ENCODE results near the gene PSMG4. TPM values are rescaled to one million over a fixed set of nuclear protein-coding genes. Genes with fewer than 3 reads are reported as not detected.
A peak's percentile ranks its signal among the peaks of the same experiment; 100 is the strongest.

Gene PSMG4
- total RNA-seq, 2 experiments from 2014 or later = 12.3 to 12.8 TPM

GRCh38 chr6:3261921-3262320 lies 3.2 kb downstream of the PSMG4 start:
- peaks cover 56% of the 10 kb centered on the region for H3K4me1 Mint-ChIP-seq (ENCODE audit: low read depth)
- H3K27ac Mint-ChIP-seq = peak overlapping the region; percentile 10
- intact Hi-C loops (cut with DNase I, micrococcal nuclease) = loop anchor here (5.0 to 10.0 kb wide), 2 partner anchors 755 to 873 kb away; partner anchors contain the start of gene ECI2 (in 1 of the 2)

DNA sequence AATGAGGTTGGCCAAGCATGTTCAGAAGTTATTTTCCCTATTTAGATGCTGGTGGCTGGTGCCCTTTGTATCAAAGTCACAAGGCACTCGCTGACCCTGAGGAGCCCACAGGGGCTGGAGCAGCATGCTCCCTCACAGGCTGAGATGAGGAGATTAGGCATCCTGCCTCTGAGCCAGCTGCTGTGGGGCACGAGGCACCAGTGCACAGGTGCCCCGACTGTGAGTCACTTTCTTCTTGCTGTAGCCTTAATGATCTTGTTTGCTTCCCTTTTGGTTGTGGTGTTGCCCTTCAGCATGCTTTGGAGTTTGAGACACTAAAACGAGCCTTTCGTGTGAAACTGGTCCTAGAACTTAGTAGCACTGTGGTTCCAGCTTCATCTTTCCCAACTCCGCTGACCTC lies 4.3 kb downstream of the PSMG4 start:
- ChIA-PET POLR2A (interaction anchor here (1.2 kb wide), 1 partner anchor 106 kb away, joined by 3 read pairs; the partner anchor contains the start of gene TUBB2A), CTCF (interaction anchor here (1.4 kb wide), 1 partner anchor 11 kb away, joined by 8 read pairs; no protein-coding TSS in a partner anchor)
- DNase-seq (no peak), ATAC-seq (ENCODE audit: poor library complexity) (no peak)
- Histone ChIP-seq H3K4me1 (ENCODE audit: insufficient read depth, low read length) (peaks cover 61% of the 10 kb centered on the region), H3K27me3 (ENCODE audit: control insufficient read depth in 1 of 2, insufficient read depth in 2 of 2, low read length in 2 of 2) (no peaks in the 10 kb centered on the region), H3K9me3 (ENCODE audit: control insufficient read depth in 1 of 2, insufficient read depth in 1 of 2, low read length in 2 of 2) (no peaks in the 10 kb centered on the region), H3K36me3 (ENCODE audit: insufficient read depth, low read length) (peaks cover 43% of the 10 kb centered on the region), H3K4me3 (ENCODE audit: low read length) (no peak overlapping the region), H3K27ac (ENCODE audit: low read depth in 1 of 2, low read length in 2 of 2) (no peak overlapping the region)
- Mint-ChIP-seq H3K36me3 (ENCODE audit: low read depth) (peaks cover 46% of the 10 kb centered on the region), H3K27ac (no peak overlapping the region), H3K4me1 (ENCODE audit: low read depth) (peaks cover 64% of the 10 kb centered on the region), H3K27me3 (no peaks in the 10 kb centered on the region), H3K4me3 (peak overlapping the region; percentile 42), H3K9me3 (no peaks in the 10 kb centered on the region)
- no peak for TF ChIP-seq CTCF (IDR thresholded peaks at IDR 0.05)
- intact Hi-C loops (cut with DNase I, micrococcal nuclease) = loop anchor here (5.0 to 10.0 kb wide), 2 partner anchors 754 to 872 kb away; partner anchors contain the start of gene ECI2 (in 1 of the 2)

More at GRCh38 chr6:3261921-3262320, 3.2 kb downstream of the PSMG4 start:
- no peaks in the 10 kb centered on the region for H3K27me3 Mint-ChIP-seq
- DNase-seq = no peak
- H3K4me3 Mint-ChIP-seq = peak overlapping the region; percentile 96
- Histone ChIP-seq H3K4me1 (ENCODE audit: insufficient read depth, low read length) (peaks cover 62% of the 10 kb centered on the region), H3K9me3 (ENCODE audit: control insufficient read depth in 1 of 2, insufficient read depth in 1 of 2, low read length in 2 of 2) (no peaks in the 10 kb centered on the region), H3K36me3 (ENCODE audit: insufficient read depth, low read length) (peaks cover 35% of the 10 kb centered on the region), H3K27ac (ENCODE audit: low read depth in 1 of 2, low read length in 2 of 2) (no peak overlapping the region), H3K27me3 (ENCODE audit: control insufficient read depth in 1 of 2, insufficient read depth in 2 of 2, low read length in 2 of 2) (no peaks in the 10 kb centered on the region), H3K4me3 (ENCODE audit: low read length) (no peak overlapping the region)
- no peaks in the 10 kb centered on the region for H3K9me3 Mint-ChIP-seq
- no peak for ATAC-seq (ENCODE audit: poor library complexity)
- POLR2A ChIA-PET = interaction anchor here (0.7 to 1.2 kb wide), 2 partner anchors 105 to 194 kb away, joined by 3 read pairs; partner anchors contain the start of genes RIPK1 and TUBB2A
- TF ChIP-seq CTCF (IDR thresholded peaks at IDR 0.05) = no peak
- H3K36me3 Mint-ChIP-seq (ENCODE audit: low read depth) = peaks cover 38% of the 10 kb centered on the region
- CTCF ChIA-PET = interaction anchor here (1.4 kb wide), 1 partner anchor 10 kb away, joined by 8 read pairs; no protein-coding TSS in a partner anchor

DNA sequence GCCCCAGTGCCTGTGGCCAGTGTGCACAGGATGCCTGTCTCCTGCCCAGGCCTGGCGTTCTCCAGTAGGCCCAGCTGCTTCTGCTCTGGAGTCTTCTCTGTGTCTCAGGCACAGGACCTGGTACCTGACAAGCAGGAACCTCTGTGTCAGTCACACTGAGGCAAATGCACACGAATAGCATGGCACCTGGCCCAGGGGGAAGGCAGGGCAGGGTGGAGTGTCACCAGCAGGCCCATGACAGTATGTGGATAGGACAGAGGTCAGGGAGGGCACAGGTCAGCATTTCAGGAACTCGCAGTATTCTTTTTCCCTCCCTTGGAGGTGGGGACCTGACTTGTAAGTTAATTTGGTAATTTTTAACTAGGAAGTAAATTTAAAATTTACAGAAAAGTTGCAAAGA lies 5.6 kb downstream of the PSMG4 start:
- ChIA-PET CTCF (interaction anchor here (1.3 kb wide), 1 partner anchor 13 kb away, joined by 3 read pairs; no protein-coding TSS in a partner anchor), POLR2A (no interaction called here)
- no peak for TF ChIP-seq CTCF (IDR thresholded peaks at IDR 0.05)
- no peaks in the 10 kb centered on the region for H3K9me3 Mint-ChIP-seq
- H3K36me3 Mint-ChIP-seq (ENCODE audit: low read depth) = peaks cover 57% of the 10 kb centered on the region
- ATAC-seq (ENCODE audit: poor library complexity) (no peak), DNase-seq (no peak)
- no peaks in the 10 kb centered on the region for H3K27me3 Mint-ChIP-seq
- H3K9me3 ChIP-seq (ENCODE audit: control insufficient read depth in 1 of 2, insufficient read depth in 1 of 2, low read length in 2 of 2) = no peaks in the 10 kb centered on the region
- H3K4me1 ChIP-seq (ENCODE audit: insufficient read depth, low read length) = peaks cover 54% of the 10 kb centered on the region
- H3K27me3 ChIP-seq (ENCODE audit: control insufficient read depth in 1 of 2, insufficient read depth in 2 of 2, low read length in 2 of 2) = no peaks in the 10 kb centered on the region
- intact Hi-C loops (cut with DNase I, micrococcal nuclease) = loop anchor here (5.0 to 10.0 kb wide), 2 partner anchors 753 to 870 kb away; partner anchors contain the start of gene ECI2 (in 1 of the 2)
- peaks cover 51% of the 10 kb centered on the region for H3K36me3 ChIP-seq (ENCODE audit: insufficient read depth, low read length)
- H3K27ac Mint-ChIP-seq = peak overlapping the region; percentile 39
- no peak overlapping the region for H3K4me3 Mint-ChIP-seq
- peaks cover 75% of the 10 kb centered on the region for H3K4me1 Mint-ChIP-seq (ENCODE audit: low read depth)
- H3K4me3 ChIP-seq (ENCODE audit: low read length) = no peak overlapping the region
- no peak overlapping the region for H3K27ac ChIP-seq (ENCODE audit: low read depth in 1 of 2, low read length in 2 of 2)
